ENCODE measurements around the gene CDK5. TPM values are rescaled to one million over a fixed set of nuclear protein-coding genes. Genes with fewer than 3 reads are reported as not detected.

CDK5 gene
- total RNA-seq, 1 experiment from 2014 or later, result 19.8 TPM

- peaks cover 16 to 51% of the 10 kb centered on the region in 2 experiments; a peak in 3 of 4 replicates for H3K4me1 ChIP-seq (ENCODE audit: control insufficient read depth in 1 of 2, insufficient read depth in 2 of 2, low read length in 2 of 2)
- BruUV-seq (replicated peaks), result no TSS peak
- H3K79me2 ChIP-seq (ENCODE audit: insufficient read depth, low read length), result peaks cover 4% of the 10 kb centered on the region; the same call in 1 of the 2 replicates
- no peaks in the 10 kb centered on the region for H4K20me1 ChIP-seq (ENCODE audit: insufficient read depth)
- H3K4me2 ChIP-seq (ENCODE audit: low read length), result peak overlapping the region; percentile 94
- ChIA-PET POLR2A (interaction anchor here (0.7 to 1.5 kb wide), 7 partner anchors 10 to 132 kb away, joined by 3 to 4 read pairs (median 3); partner anchors contain the start of genes ABCB8 and ATG9B), CTCF (interaction anchor here (0.7 to 5.4 kb wide), 21 partner anchors 8 to 230 kb away, joined by 3 to 59 read pairs (median 5); partner anchors contain the start of genes ABCB8, ATG9B and TMUB1), RAD21 (ENCODE audit: low non-redundant PET in 1 of 2, low total read pairs in 2 of 2, uncharacterized antibody in 2 of 2, unreplicated experiment in 2 of 2) (interaction anchor here in 1 of 2 experiments (0.6 to 1.7 kb wide), 4 partner anchors 10 to 103 kb away, joined by 3 to 5 read pairs (median 3); no protein-coding TSS in a partner anchor)
- ATAC-seq (peak; percentile 86), DNase-seq (ENCODE audit: low read depth, low spot score) (peak; percentile 87)
- H2AFZ ChIP-seq (ENCODE audit: low read depth, low read length, poor library complexity, severe bottlenecking), result peak overlapping the region; percentile 75
- no peaks in the 10 kb centered on the region for H3K9me2 ChIP-seq (ENCODE audit: insufficient read depth)
- intact Hi-C loops (cut with micrococcal nuclease), result loop anchor here (1.0 kb wide), 2 partner anchors 30 to 103 kb away; partner anchors contain the start of gene KCNH2
- peak overlapping the region; percentile 81 for H3K9ac ChIP-seq (ENCODE audit: low read length)
- TF ChIP-seq, protein P1, sequence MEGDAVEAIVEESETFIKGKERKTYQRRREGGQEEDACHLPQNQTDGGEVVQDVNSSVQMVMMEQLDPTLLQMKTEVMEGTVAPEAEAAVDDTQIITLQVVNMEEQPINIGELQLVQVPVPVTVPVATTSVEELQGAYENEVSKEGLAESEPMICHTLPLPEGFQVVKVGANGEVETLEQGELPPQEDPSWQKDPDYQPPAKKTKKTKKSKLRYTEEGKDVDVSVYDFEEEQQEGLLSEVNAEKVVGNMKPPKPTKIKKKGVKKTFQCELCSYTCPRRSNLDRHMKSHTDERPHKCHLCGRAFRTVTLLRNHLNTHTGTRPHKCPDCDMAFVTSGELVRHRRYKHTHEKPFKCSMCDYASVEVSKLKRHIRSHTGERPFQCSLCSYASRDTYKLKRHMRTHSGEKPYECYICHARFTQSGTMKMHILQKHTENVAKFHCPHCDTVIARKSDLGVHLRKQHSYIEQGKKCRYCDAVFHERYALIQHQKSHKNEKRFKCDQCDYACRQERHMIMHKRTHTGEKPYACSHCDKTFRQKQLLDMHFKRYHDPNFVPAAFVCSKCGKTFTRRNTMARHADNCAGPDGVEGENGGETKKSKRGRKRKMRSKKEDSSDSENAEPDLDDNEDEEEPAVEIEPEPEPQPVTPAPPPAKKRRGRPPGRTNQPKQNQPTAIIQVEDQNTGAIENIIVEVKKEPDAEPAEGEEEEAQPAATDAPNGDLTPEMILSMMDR (IDR thresholded peaks at IDR 0.05 in 2 of 3, conservative IDR thresholded peaks at IDR 0.05 in 1 of 3; ENCODE audit: borderline replicate concordance in 1 of 3, insufficient read depth in 1 of 3, low read depth in 2 of 3, low read length in 2 of 3), result peak in 2 of 3 experiments; percentile 85 to 94; a peak in 4 of 6 replicates
- peak; percentile 83 for TF ChIP-seq POLR2A (IDR thresholded peaks at IDR 0.05; ENCODE audit: borderline replicate concordance, extremely low read depth, insufficient read depth, insufficient read length)
- no peak for TF ChIP-seq ATF3 (IDR thresholded peaks at IDR 0.05)
- no peak for TF ChIP-seq ZBTB33 (IDR thresholded peaks at IDR 0.05; ENCODE audit: extremely low read depth, insufficient replicate concordance, low read length)
- peak; percentile 92 for TF ChIP-seq ZFX (IDR thresholded peaks at IDR 0.05)
- no peak for TF ChIP-seq FOSL1 (IDR thresholded peaks at IDR 0.05; ENCODE audit: low read depth)
- TF ChIP-seq ELF1 (IDR thresholded peaks at IDR 0.05; ENCODE audit: borderline replicate concordance, low read depth), result no peak
- TF ChIP-seq TCF7L2 (IDR thresholded peaks at IDR 0.05; ENCODE audit: borderline replicate concordance, extremely low read depth, insufficient read depth, insufficient read length), result peak; percentile 76
- TF ChIP-seq YY1 (IDR thresholded peaks at IDR 0.05; ENCODE audit: extremely low read depth, insufficient replicate concordance, low read depth, low read length), result peak; percentile 66
- TF ChIP-seq CEBPB (IDR thresholded peaks at IDR 0.05; ENCODE audit: low read depth), result no peak
- TF ChIP-seq SRF (IDR thresholded peaks at IDR 0.05; ENCODE audit: low read depth), result no peak
- no peak for TF ChIP-seq RAD21 (IDR thresholded peaks at IDR 0.05; ENCODE audit: low read depth)
- no peak for TF ChIP-seq EZH2phosphoT487 (IDR thresholded peaks at IDR 0.05; ENCODE audit: borderline replicate concordance)
- no peak for TF ChIP-seq EZH2 (IDR thresholded peaks at IDR 0.05)
- no peak for TF ChIP-seq JUND (IDR thresholded peaks at IDR 0.05)
- no peak for TF ChIP-seq ZNF274 (IDR thresholded peaks at IDR 0.05; ENCODE audit: low read depth, low read length)
- TF ChIP-seq SP1 (IDR thresholded peaks at IDR 0.05; ENCODE audit: low read depth), result no peak
- no peak for TF ChIP-seq CBX3 (IDR thresholded peaks at IDR 0.05; ENCODE audit: low read depth)
- peak; percentile 85 for TF ChIP-seq POLR2AphosphoS5 (IDR thresholded peaks at IDR 0.05; ENCODE audit: low read depth, low read length)
- TF ChIP-seq SIN3A (IDR thresholded peaks at IDR 0.05; ENCODE audit: low read depth), result no peak
- peak overlapping the region; percentile 72 to 73 for H3K4me3 ChIP-seq (replicated peaks in 1 of 2; ENCODE audit: low read depth in 1 of 2, low read length in 2 of 2)
- H3K27ac ChIP-seq (ENCODE audit: low read depth, low read length), result peak overlapping the region; percentile 71
- no peaks in the 10 kb centered on the region for H3K27me3 ChIP-seq (ENCODE audit: insufficient read depth, low read length)
- H3K9me3 ChIP-seq (ENCODE audit: control insufficient read depth in 1 of 2, insufficient read depth in 1 of 2, low read depth in 1 of 2, low read length in 2 of 2), result no peaks in the 10 kb centered on the region
- no peaks in the 10 kb centered on the region for H3K36me3 ChIP-seq (ENCODE audit: control insufficient read depth in 1 of 2, insufficient read depth in 2 of 2, low read length in 2 of 2)
These were observed 49.0 kb downstream of the CDK5 start for GRCh38 chr7:151008511-151009323.

All from HCT116 (cell line).